Epithelial cell of proximal tubule (primary cell): ENCODE data around the gene RASGRP4. TPM values are rescaled to one million over a fixed set of nuclear protein-coding genes. Genes with fewer than 3 reads are reported as not detected.

Experiments used
- DNase-seq: peaks from one replicate; pipeline ENCODE4 v3.0.0-alpha.2; 2011; ENCODE audit warnings: low read depth
- H3K4me3 ChIP-seq: 2 replicates; pipeline ENCODE4 v1.5.1; 2011; ENCODE audit warnings: low read depth, mild to moderate bottlenecking, low read length
- total RNA-seq: library from RNA; depleted of rRNA; stranded (reverse); fragments of >200 nt; gene quantifications from 2 replicates; pipeline ENCODE4 v1.2.3, GENCODE V29; 2015
- TF ChIP-seq, protein P1 (sequence below): conservative IDR thresholded peaks from 2 replicates; pipeline ENCODE4 v1.5.1; 2012; ENCODE audit warnings: low read depth, mild to moderate bottlenecking, low read length

The RASGRP4 gene
- total RNA-seq, 1 donor from 2014 or later, result not detected

- peak overlapping the region; percentile 57 for H3K4me3 ChIP-seq
- TF ChIP-seq, protein P1, sequence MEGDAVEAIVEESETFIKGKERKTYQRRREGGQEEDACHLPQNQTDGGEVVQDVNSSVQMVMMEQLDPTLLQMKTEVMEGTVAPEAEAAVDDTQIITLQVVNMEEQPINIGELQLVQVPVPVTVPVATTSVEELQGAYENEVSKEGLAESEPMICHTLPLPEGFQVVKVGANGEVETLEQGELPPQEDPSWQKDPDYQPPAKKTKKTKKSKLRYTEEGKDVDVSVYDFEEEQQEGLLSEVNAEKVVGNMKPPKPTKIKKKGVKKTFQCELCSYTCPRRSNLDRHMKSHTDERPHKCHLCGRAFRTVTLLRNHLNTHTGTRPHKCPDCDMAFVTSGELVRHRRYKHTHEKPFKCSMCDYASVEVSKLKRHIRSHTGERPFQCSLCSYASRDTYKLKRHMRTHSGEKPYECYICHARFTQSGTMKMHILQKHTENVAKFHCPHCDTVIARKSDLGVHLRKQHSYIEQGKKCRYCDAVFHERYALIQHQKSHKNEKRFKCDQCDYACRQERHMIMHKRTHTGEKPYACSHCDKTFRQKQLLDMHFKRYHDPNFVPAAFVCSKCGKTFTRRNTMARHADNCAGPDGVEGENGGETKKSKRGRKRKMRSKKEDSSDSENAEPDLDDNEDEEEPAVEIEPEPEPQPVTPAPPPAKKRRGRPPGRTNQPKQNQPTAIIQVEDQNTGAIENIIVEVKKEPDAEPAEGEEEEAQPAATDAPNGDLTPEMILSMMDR, result no peak
- no peak for DNase-seq
These were observed 64.4 kb downstream of the RASGRP4 start for GRCh38 chr19:38361633-38362075.

DNA sequence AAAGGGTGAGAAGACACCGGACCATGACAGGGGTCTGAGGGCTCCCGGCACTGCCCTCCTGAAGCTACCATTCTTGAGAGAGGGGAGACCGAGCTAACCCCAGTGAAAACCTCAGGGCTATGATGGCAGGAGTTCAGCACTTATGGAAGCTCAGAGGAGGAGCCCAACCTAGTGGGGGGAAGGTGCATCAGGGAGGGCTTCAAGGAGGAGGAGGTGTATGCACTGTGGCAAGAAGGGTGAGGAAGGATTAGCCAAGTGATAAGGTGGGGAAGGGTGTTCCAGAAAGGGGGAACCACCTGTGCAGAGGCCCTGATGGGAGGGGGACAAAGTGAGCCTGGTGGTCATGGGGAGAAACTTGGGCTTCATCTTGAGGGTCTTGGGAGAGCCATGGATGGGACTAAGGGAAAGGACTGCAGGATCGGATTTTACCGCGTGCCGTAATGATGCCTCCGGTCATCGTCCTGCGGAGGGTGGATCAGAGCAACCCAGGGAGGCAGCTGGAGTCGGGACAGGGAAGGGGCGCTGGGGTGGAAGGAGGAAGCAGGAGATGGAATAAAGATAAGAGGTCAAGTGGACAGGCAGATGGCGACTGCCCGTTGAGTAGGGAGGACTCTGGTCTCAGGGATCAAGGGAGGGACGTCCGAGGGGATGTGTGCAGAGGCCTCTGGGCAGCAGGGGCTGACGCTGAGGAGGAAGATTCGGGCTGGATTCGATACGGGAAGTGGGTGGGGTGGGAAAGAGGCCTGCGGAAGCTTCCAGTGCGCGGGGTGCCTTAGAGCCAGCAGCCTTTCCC lies 65.0 kb downstream of the RASGRP4 start:
- H3K4me3 ChIP-seq, result peak overlapping the region; percentile 57
- DNase-seq, result no peak
- TF ChIP-seq, protein P1, result no peak

GRCh38 chr19:38360351-38360750 lies 65.7 kb downstream of the RASGRP4 start:
- no peak for DNase-seq
- TF ChIP-seq, protein P1, result no peak
- no peak overlapping the region for H3K4me3 ChIP-seq

- no peak overlapping the region for H3K4me3 ChIP-seq
- DNase-seq, result no peak
- TF ChIP-seq, protein P1, result no peak
These were observed 66.6 kb downstream of the RASGRP4 start for GRCh38 chr19:38359242-38360021.

Other genes with a start within 250 kb of the RASGRP4 start
- gene DPF1, start 202.0 kb downstream of the RASGRP4 start, total RNA-seq, result 1.3 and 2.6 TPM in 2 replicates
- gene PPP1R14A, start 169.8 kb downstream of the RASGRP4 start, total RNA-seq, result 13.4 and 14.3 TPM in 2 replicates
- 539 and 548 TPM in 2 replicates for gene SPINT2, start 161.6 kb downstream of the RASGRP4 start, total RNA-seq
- gene C19orf33, start 122.0 kb downstream of the RASGRP4 start, total RNA-seq, result 267 and 305 TPM in 2 replicates
- 72.2 and 90.6 TPM in 2 replicates for gene YIF1B, start 110.3 kb downstream of the RASGRP4 start, total RNA-seq
- 3.8 and 3.9 TPM in 2 replicates for gene KCNK6, start 106.4 kb downstream of the RASGRP4 start, total RNA-seq
- 0.51 and 1.2 TPM in 2 replicates for gene CATSPERG, start 90.4 kb downstream of the RASGRP4 start, total RNA-seq
- 227 and 369 TPM in 2 replicates for gene PSMD8, start 51.6 kb downstream of the RASGRP4 start, total RNA-seq
- gene GGN, start 38.2 kb downstream of the RASGRP4 start, total RNA-seq, result 0.87 and 1.8 TPM in 2 replicates
- 2.8 and 5.2 TPM in 2 replicates for gene SPRED3, start 37.5 kb downstream of the RASGRP4 start, total RNA-seq
- gene FAM98C, start 23.1 kb downstream of the RASGRP4 start, total RNA-seq, result 13.2 and 37.1 TPM in 2 replicates
- 0.12 TPM in 1 of 2 replicates, not detected in the other for gene RYR1, start 7.5 kb upstream of the RASGRP4 start, total RNA-seq
- 0.43 and 3.1 TPM in 2 replicates for gene MAP4K1, start 191.7 kb upstream of the RASGRP4 start, total RNA-seq
- 548 and 564 TPM in 2 replicates for gene EIF3K, start 193.0 kb upstream of the RASGRP4 start, total RNA-seq
- 629 and 634 TPM in 2 replicates for gene ACTN4, start 221.4 kb upstream of the RASGRP4 start, total RNA-seq